ENCODE data around the gene MSANTD2. TPM values are rescaled to one million over a fixed set of nuclear protein-coding genes. Genes with fewer than 3 reads are reported as not detected.
A peak's percentile ranks its signal among the peaks of the same experiment; 100 is the strongest.

Gene MSANTD2
- total and polyA plus RNA-seq, 7 experiments from 2014 or later: 3.8 to 29.5 (median 12.1) TPM

- intact Hi-C loops (cut with micrococcal nuclease): loop anchor here (2.0 to 5.0 kb wide), 3 partner anchors 41 to 764 kb away; no protein-coding TSS in a partner anchor
- no peak overlapping the region for H3K27ac Mint-ChIP-seq
- H3K36me3 Mint-ChIP-seq: no peaks in the 10 kb centered on the region
Observed at GRCh38 chr11:124835918-124836317, 35.7 kb upstream of the MSANTD2 start.

GRCh38 chr11:124834526-124835180, 34.4 kb upstream of the MSANTD2 start:
- no peak overlapping the region for H3K4me3 Mint-ChIP-seq
- peaks cover 39 to 70% (median 42%) of the 10 kb centered on the region in 5 donors for H3K27me3 Mint-ChIP-seq
- no peak overlapping the region for H3K27ac ChIP-seq (ENCODE audit: low read depth, low read length)
- no peaks in the 10 kb centered on the region for H3K9me3 Mint-ChIP-seq
- no peaks in the 10 kb centered on the region for H3K9me3 ChIP-seq (ENCODE audit: control insufficient read depth in 2 of 3, low read length in 3 of 3)
- CTCF ChIA-PET: interaction anchor here (1.1 to 6.8 kb wide), 2 partner anchors 19 to 164 kb away, joined by 3 to 58 read pairs; no protein-coding TSS in a partner anchor
- ATAC-seq (no peak), DNase-seq (no peak)
- no peaks in the 10 kb centered on the region for H3K36me3 ChIP-seq (ENCODE audit: control insufficient read depth in 2 of 3, insufficient read depth in 3 of 3, low read length in 3 of 3)
- H3K4me1 Mint-ChIP-seq: peaks cover 5 to 18% (median 12%) of the 10 kb centered on the region in 7 donors
- intact Hi-C loops (cut with micrococcal nuclease): loop anchor here (5.0 kb wide), 2 partner anchors 417 to 762 kb away; no protein-coding TSS in a partner anchor
- no peaks in the 10 kb centered on the region for H3K4me1 ChIP-seq (ENCODE audit: control insufficient read depth in 2 of 2, insufficient read depth in 2 of 2, low read length in 2 of 2)
- no peaks in the 10 kb centered on the region for H3K36me3 Mint-ChIP-seq
- POLR2A ChIA-PET: interaction anchor here (1.1 kb wide), 1 partner anchor 88 kb away, joined by 3 read pairs; no protein-coding TSS in a partner anchor
- H3K27me3 ChIP-seq (ENCODE audit: control insufficient read depth in 2 of 2, insufficient read depth in 2 of 2, low read length in 2 of 2): peaks cover 9 to 18% of the 10 kb centered on the region in 2 donors
- H3K27ac Mint-ChIP-seq: no peak overlapping the region
- H3K4me3 ChIP-seq (ENCODE audit: low read length): no peak overlapping the region

More at GRCh38 chr11:124835918-124836317, 35.7 kb upstream of the MSANTD2 start:
- Histone ChIP-seq H3K4me1 (ENCODE audit: control insufficient read depth in 2 of 2, insufficient read depth in 2 of 2, low read length in 2 of 2) (no peaks in the 10 kb centered on the region), H3K36me3 (ENCODE audit: control insufficient read depth in 2 of 3, insufficient read depth in 3 of 3, low read length in 3 of 3) (no peaks in the 10 kb centered on the region), H3K27ac (ENCODE audit: low read depth, low read length) (no peak overlapping the region), H3K27me3 (ENCODE audit: control insufficient read depth in 2 of 2, insufficient read depth in 2 of 2, low read length in 2 of 2) (peaks cover 9 to 25% of the 10 kb centered on the region in 2 donors), H3K4me3 (ENCODE audit: low read length) (no peak overlapping the region), H3K9me3 (ENCODE audit: control insufficient read depth in 2 of 3, low read length in 3 of 3) (no peaks in the 10 kb centered on the region)
- H3K9me3 Mint-ChIP-seq: peaks cover 0 to 3% (median 0%) of the 10 kb centered on the region in 11 donors
- peak overlapping the region; percentile 1 to 85 (median 77) for H3K4me3 Mint-ChIP-seq
- CTCF ChIA-PET: interaction anchor here (0.9 to 6.8 kb wide), 6 partner anchors 31 to 181 kb away, joined by 3 to 58 read pairs (median 4); no protein-coding TSS in a partner anchor
- peaks cover 51 to 77% (median 54%) of the 10 kb centered on the region in 5 donors for H3K27me3 Mint-ChIP-seq
- POLR2A ChIA-PET: interaction anchor here (0.9 to 1.4 kb wide), 2 partner anchors 88 to 165 kb away, joined by 3 to 5 read pairs; no protein-coding TSS in a partner anchor
- peaks cover 5 to 25% (median 16%) of the 10 kb centered on the region in 7 donors for H3K4me1 Mint-ChIP-seq
- no peak for DNase-seq
- ATAC-seq: no peak

DNA sequence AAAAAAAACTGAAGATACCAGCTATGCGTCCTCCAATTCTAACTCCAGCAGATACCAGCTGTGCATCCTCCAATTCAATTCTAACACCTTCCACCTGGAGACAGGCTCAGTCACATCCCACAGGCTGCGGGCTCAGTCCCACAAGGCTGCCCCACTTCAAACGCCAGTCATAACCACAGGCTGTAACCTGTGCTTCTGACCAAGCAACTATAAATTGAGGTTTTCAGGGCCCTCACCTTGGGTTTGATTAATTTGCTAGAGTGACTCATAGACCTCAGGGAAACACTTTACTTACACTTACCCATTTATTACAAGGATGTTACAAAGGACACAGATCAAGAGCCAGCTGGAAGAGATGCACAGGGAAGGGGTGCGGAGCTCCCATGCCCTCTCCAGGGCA, 32.4 kb upstream of the MSANTD2 start:
- no peak for ATAC-seq
- H3K9me3 Mint-ChIP-seq: no peaks in the 10 kb centered on the region
- Histone ChIP-seq H3K4me3 (ENCODE audit: low read length) (no peak overlapping the region), H3K27me3 (ENCODE audit: control insufficient read depth in 2 of 2, insufficient read depth in 2 of 2, low read length in 2 of 2) (peaks cover 0 to 6% of the 10 kb centered on the region in 2 donors), H3K4me1 (ENCODE audit: control insufficient read depth in 2 of 2, insufficient read depth in 2 of 2, low read length in 2 of 2) (no peaks in the 10 kb centered on the region), H3K36me3 (ENCODE audit: control insufficient read depth in 2 of 3, insufficient read depth in 3 of 3, low read length in 3 of 3) (no peaks in the 10 kb centered on the region), H3K9me3 (ENCODE audit: control insufficient read depth in 2 of 3, low read length in 3 of 3) (no peaks in the 10 kb centered on the region), H3K27ac (ENCODE audit: low read depth, low read length) (no peak overlapping the region)
- DNase-seq: no peak
- no peaks in the 10 kb centered on the region for H3K36me3 Mint-ChIP-seq
- ChIA-PET CTCF (interaction anchor here (0.5 to 6.8 kb wide), 5 partner anchors 69 to 189 kb away, joined by 3 to 58 read pairs (median 5); no protein-coding TSS in a partner anchor), POLR2A (no interaction called here)
- no peak overlapping the region for H3K27ac Mint-ChIP-seq
- peaks cover 26 to 60% (median 28%) of the 10 kb centered on the region in 5 donors for H3K27me3 Mint-ChIP-seq
- intact Hi-C loops (cut with micrococcal nuclease): no loop called here
- H3K4me1 Mint-ChIP-seq: peaks cover 5 to 14% (median 12%) of the 10 kb centered on the region in 7 donors
- H3K4me3 Mint-ChIP-seq: no peak overlapping the region

GRCh38 chr11:124831897-124832296, 31.7 kb upstream of the MSANTD2 start:
- POLR2A ChIA-PET: no interaction called here
- Histone ChIP-seq H3K27ac (ENCODE audit: low read depth, low read length) (no peak overlapping the region), H3K9me3 (ENCODE audit: control insufficient read depth in 2 of 3, low read length in 3 of 3) (no peaks in the 10 kb centered on the region), H3K4me3 (ENCODE audit: low read length) (no peak overlapping the region), H3K36me3 (ENCODE audit: control insufficient read depth in 2 of 3, insufficient read depth in 3 of 3, low read length in 3 of 3) (no peaks in the 10 kb centered on the region), H3K27me3 (ENCODE audit: control insufficient read depth in 2 of 2, insufficient read depth in 2 of 2, low read length in 2 of 2) (peaks cover 0 to 6% of the 10 kb centered on the region in 2 donors), H3K4me1 (ENCODE audit: control insufficient read depth in 2 of 2, insufficient read depth in 2 of 2, low read length in 2 of 2) (no peaks in the 10 kb centered on the region)
- ATAC-seq (no peak), DNase-seq (no peak)
- no peak overlapping the region for H3K4me3 Mint-ChIP-seq
- intact Hi-C loops (cut with micrococcal nuclease): no loop called here
- CTCF ChIA-PET: interaction anchor here (0.5 to 6.8 kb wide), 3 partner anchors 69 to 204 kb away, joined by 3 to 58 read pairs (median 5); no protein-coding TSS in a partner anchor
- H3K36me3 Mint-ChIP-seq: no peaks in the 10 kb centered on the region
- peaks cover 4 to 8% (median 7%) of the 10 kb centered on the region in 7 donors for H3K4me1 Mint-ChIP-seq
- H3K27me3 Mint-ChIP-seq: peaks cover 24 to 57% (median 33%) of the 10 kb centered on the region in 5 donors
- no peaks in the 10 kb centered on the region for H3K9me3 Mint-ChIP-seq
- H3K27ac Mint-ChIP-seq: no peak overlapping the region

- Histone ChIP-seq H3K4me1 (ENCODE audit: control insufficient read depth in 2 of 2, insufficient read depth in 2 of 2, low read length in 2 of 2) (no peaks in the 10 kb centered on the region), H3K36me3 (ENCODE audit: control insufficient read depth in 2 of 3, insufficient read depth in 3 of 3, low read length in 3 of 3) (no peaks in the 10 kb centered on the region), H3K4me3 (ENCODE audit: low read length) (no peak overlapping the region), H3K27ac (ENCODE audit: low read depth, low read length) (no peak overlapping the region), H3K9me3 (ENCODE audit: control insufficient read depth in 2 of 3, low read length in 3 of 3) (no peaks in the 10 kb centered on the region), H3K27me3 (ENCODE audit: control insufficient read depth in 2 of 2, insufficient read depth in 2 of 2, low read length in 2 of 2) (peaks cover 1 to 6% of the 10 kb centered on the region in 2 donors)
- ATAC-seq (no peak), DNase-seq (no peak)
- H3K4me3 Mint-ChIP-seq: no peak overlapping the region
- H3K4me1 Mint-ChIP-seq: no peaks in the 10 kb centered on the region
- intact Hi-C loops (cut with micrococcal nuclease): no loop called here
- no peak overlapping the region for H3K27ac Mint-ChIP-seq
- peaks cover 22 to 49% (median 30%) of the 10 kb centered on the region in 5 donors for H3K27me3 Mint-ChIP-seq
- H3K36me3 Mint-ChIP-seq: no peaks in the 10 kb centered on the region
- POLR2A ChIA-PET: no interaction called here
- no peaks in the 10 kb centered on the region for H3K9me3 Mint-ChIP-seq
- CTCF ChIA-PET: interaction anchor here (1.0 kb wide), 1 partner anchor 67 kb away, joined by 3 read pairs; no protein-coding TSS in a partner anchor
Observed at GRCh38 chr11:124830749-124831148, 30.5 kb upstream of the MSANTD2 start.

GRCh38 chr11:124829986-124830385, 29.8 kb upstream of the MSANTD2 start:
- POLR2A ChIA-PET: no interaction called here
- peaks cover 17 to 45% (median 26%) of the 10 kb centered on the region in 5 donors for H3K27me3 Mint-ChIP-seq
- no peaks in the 10 kb centered on the region for H3K36me3 Mint-ChIP-seq
- H3K9me3 ChIP-seq (ENCODE audit: control insufficient read depth in 2 of 3, low read length in 3 of 3): no peaks in the 10 kb centered on the region
- no peak for DNase-seq
- peaks cover 3 to 6% of the 10 kb centered on the region in 2 donors for H3K27me3 ChIP-seq (ENCODE audit: control insufficient read depth in 2 of 2, insufficient read depth in 2 of 2, low read length in 2 of 2)
- H3K4me1 ChIP-seq (ENCODE audit: control insufficient read depth in 2 of 2, insufficient read depth in 2 of 2, low read length in 2 of 2): no peaks in the 10 kb centered on the region
- no peak overlapping the region for H3K4me3 ChIP-seq (ENCODE audit: low read length)
- no peaks in the 10 kb centered on the region for H3K36me3 ChIP-seq (ENCODE audit: control insufficient read depth in 2 of 3, insufficient read depth in 3 of 3, low read length in 3 of 3)
- ATAC-seq: no peak
- no peaks in the 10 kb centered on the region for H3K9me3 Mint-ChIP-seq
- no peak overlapping the region for H3K27ac Mint-ChIP-seq
- H3K4me1 Mint-ChIP-seq: no peaks in the 10 kb centered on the region
- CTCF ChIA-PET: interaction anchor here (1.0 kb wide), 1 partner anchor 66 kb away, joined by 3 read pairs; no protein-coding TSS in a partner anchor
- H3K27ac ChIP-seq (ENCODE audit: low read depth, low read length): no peak overlapping the region
- H3K4me3 Mint-ChIP-seq: no peak overlapping the region
- intact Hi-C loops (cut with micrococcal nuclease): no loop called here
